Measurements from ENCODE around the gene WDR93. TPM values are rescaled to one million over a fixed set of nuclear protein-coding genes. Genes with fewer than 3 reads are reported as not detected.

The WDR93 gene
- total and polyA plus RNA-seq, 8 donors = 0.09 to 0.92 (median 0.15) TPM; not detected in 1

DNA sequence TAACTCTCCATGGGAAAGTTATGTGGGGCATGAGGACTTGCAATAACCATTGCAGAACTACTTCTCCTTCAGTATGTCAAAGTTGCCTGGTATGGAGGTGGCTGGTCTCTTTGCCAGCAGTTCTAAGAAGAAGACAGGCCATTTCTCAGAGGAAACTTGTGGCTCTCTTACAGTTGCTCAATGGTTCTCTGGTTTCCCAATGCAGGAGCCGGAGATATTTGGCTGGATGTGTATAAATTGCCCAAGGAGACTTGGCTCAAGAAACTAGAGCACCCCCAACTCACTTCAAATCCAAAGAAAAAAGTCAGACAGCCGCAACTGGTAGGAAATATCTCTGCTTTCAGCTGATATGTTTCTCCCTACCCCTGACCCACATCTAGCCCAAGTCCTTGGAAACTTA is 24.2 kb downstream of the WDR93 start:
- H3K4me3 ChIP-seq = no peak overlapping the region
- TF ChIP-seq, protein P1, sequence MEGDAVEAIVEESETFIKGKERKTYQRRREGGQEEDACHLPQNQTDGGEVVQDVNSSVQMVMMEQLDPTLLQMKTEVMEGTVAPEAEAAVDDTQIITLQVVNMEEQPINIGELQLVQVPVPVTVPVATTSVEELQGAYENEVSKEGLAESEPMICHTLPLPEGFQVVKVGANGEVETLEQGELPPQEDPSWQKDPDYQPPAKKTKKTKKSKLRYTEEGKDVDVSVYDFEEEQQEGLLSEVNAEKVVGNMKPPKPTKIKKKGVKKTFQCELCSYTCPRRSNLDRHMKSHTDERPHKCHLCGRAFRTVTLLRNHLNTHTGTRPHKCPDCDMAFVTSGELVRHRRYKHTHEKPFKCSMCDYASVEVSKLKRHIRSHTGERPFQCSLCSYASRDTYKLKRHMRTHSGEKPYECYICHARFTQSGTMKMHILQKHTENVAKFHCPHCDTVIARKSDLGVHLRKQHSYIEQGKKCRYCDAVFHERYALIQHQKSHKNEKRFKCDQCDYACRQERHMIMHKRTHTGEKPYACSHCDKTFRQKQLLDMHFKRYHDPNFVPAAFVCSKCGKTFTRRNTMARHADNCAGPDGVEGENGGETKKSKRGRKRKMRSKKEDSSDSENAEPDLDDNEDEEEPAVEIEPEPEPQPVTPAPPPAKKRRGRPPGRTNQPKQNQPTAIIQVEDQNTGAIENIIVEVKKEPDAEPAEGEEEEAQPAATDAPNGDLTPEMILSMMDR (IDR thresholded peaks at IDR 0.05) = no peak

DNA sequence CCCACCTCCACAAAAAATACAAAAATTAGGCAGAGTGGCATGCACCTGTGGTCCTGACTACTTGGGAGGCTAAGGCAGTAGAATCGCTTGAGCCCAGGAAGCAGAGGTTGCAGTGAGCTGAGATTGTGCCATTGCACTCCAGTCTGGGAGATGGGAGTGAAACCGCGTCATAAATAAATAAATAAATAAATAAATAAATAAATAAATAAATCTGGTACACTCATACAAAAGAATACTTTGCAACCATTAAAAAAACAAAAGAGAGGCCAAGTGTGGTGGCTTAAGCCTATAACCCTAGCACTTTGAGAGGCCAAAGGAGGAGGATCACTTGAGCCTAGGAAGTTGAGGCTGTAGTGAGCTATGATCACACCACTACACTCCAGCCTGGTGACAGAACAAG is 32.4 kb downstream of the WDR93 start:
- WGBS, 2 donors = 60 to 97% methylated on average over 3 of the region's 3 CpGs
- no peak for DNase-seq
- H3K36me3 ChIP-seq = no peaks in the 10 kb centered on the region

More for the DNA sequence above, 24.2 kb downstream of the WDR93 start:
- Histone ChIP-seq H3K27ac (no peak overlapping the region), H3K4me1 (no peaks in the 10 kb centered on the region), H3K9me3 (no peaks in the 10 kb centered on the region), H3K27me3 (no peaks in the 10 kb centered on the region), H3K36me3 (no peaks in the 10 kb centered on the region)
- DNase-seq (no peak), ATAC-seq (no peak), FAIRE-seq (no peak)
- 81 to 97% methylated on average over 2 of the region's 2 CpGs for WGBS, 2 donors
- intact Hi-C loops (cut with DNase I) = no loop called here

DNA sequence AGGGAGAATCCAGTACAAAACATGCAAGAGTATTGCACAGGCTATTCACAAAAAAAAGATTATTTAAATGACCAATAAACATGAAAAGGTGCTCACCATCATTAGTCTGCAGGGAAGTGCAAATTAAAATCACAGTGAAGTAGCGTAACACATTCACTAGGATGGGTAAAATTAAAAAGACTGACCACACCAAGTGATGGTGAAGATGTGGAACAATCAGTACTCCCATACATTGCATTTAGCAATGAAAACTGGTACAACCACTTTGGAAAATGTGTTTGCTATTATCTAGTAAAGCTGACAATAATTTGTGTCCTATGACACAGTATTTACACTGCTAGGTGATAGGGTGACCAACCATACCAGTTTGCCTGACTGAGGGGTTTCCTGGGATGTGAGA is 34.0 kb downstream of the WDR93 start:
- TF ChIP-seq, protein P1 (IDR thresholded peaks at IDR 0.05) = no peak
- no peak for FAIRE-seq
- WGBS, 2 donors = 99 to 100% methylated on average over 1 of the region's 1 CpG
- no peaks in the 10 kb centered on the region for H3K9me3 ChIP-seq
- H3K27ac ChIP-seq = no peak overlapping the region
- intact Hi-C loops (cut with DNase I) = no loop called here
- H3K4me3 ChIP-seq = no peak overlapping the region
- no peaks in the 10 kb centered on the region for H3K27me3 ChIP-seq
- H3K36me3 ChIP-seq = no peaks in the 10 kb centered on the region
- DNase-seq = no peak
- no peaks in the 10 kb centered on the region for H3K4me1 ChIP-seq
- no peak for ATAC-seq

More for the DNA sequence above, 32.4 kb downstream of the WDR93 start:
- TF ChIP-seq, protein P1 (IDR thresholded peaks at IDR 0.05) = no peak
- H3K4me1 ChIP-seq = no peaks in the 10 kb centered on the region
- no peak overlapping the region for H3K4me3 ChIP-seq
- no peaks in the 10 kb centered on the region for H3K9me3 ChIP-seq
- H3K27me3 ChIP-seq = no peaks in the 10 kb centered on the region
- ATAC-seq (no peak), FAIRE-seq (no peak)
- no peak overlapping the region for H3K27ac ChIP-seq
- intact Hi-C loops (cut with DNase I) = no loop called here

- DNase-seq (no peak), FAIRE-seq (no peak)
These were observed 34.5 kb downstream of the WDR93 start for GRCh38 chr15:89725064-89725463.

DNA sequence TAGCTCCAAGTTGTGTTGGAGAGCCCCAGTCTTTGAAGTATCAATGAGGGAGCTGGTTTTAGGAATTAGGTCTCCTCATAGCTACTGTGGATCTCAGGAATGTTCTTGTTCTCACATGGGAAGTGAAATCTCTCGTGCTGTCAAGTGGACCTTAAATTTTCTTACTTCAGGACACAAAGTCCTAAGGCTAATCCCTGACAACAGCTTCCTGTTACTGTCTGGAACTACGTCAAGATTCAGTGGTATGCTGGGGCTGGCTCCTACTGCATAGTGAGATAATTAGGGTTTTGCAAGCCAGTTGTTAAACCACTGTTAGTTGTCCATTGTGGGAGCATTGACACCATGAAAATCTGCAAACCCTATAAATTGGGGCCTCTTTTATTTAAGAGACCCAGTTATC is 37.6 kb downstream of the WDR93 start:
- ATAC-seq = peak in 1 of 4 donors; percentile 25
- Histone ChIP-seq H3K4me1 (no peaks in the 10 kb centered on the region), H3K4me3 (no peak overlapping the region), H3K27me3 (no peaks in the 10 kb centered on the region), H3K9me3 (no peaks in the 10 kb centered on the region), H3K36me3 (no peaks in the 10 kb centered on the region), H3K27ac (no peak overlapping the region)
- intact Hi-C loops (cut with DNase I) = no loop called here
- 65 to 66% methylated on average over 2 of the region's 2 CpGs for WGBS, 2 donors
- DNase-seq = no peak
- FAIRE-seq = no peak
- TF ChIP-seq, protein P1 (IDR thresholded peaks at IDR 0.05) = no peak

More at GRCh38 chr15:89725064-89725463, 34.5 kb downstream of the WDR93 start:
- no peak for ATAC-seq
- Histone ChIP-seq H3K36me3 (no peaks in the 10 kb centered on the region), H3K4me3 (no peak overlapping the region), H3K9me3 (no peaks in the 10 kb centered on the region), H3K4me1 (no peaks in the 10 kb centered on the region), H3K27me3 (no peaks in the 10 kb centered on the region), H3K27ac (no peak overlapping the region)
- TF ChIP-seq, protein P1 (IDR thresholded peaks at IDR 0.05) = no peak
- intact Hi-C loops (cut with DNase I) = no loop called here
- WGBS, 2 donors = 96 to 97% methylated on average over 1 of the region's 1 CpG
